ENCODE measurements around the gene SAP30. TPM values are rescaled to one million over a fixed set of nuclear protein-coding genes. Genes with fewer than 3 reads are reported as not detected.

SAP30 gene
- total RNA-seq, 1 experiment from 2014 or later, result 20.0 TPM

GRCh38 chr4:173391701-173392100 lies 20.9 kb downstream of the SAP30 start:
- TF ChIP-seq TCF7 (CRISPR knock-in tag; IDR thresholded peaks at IDR 0.05; ENCODE audit: low read depth), result no peak
- no peak for TF ChIP-seq SMAD4 (CRISPR knock-in tag; IDR thresholded peaks at IDR 0.05)
- TF ChIP-seq E2F5 (CRISPR knock-in tag; IDR thresholded peaks at IDR 0.05), result no peak
- no peak for TF ChIP-seq ATF1 (CRISPR knock-in tag; IDR thresholded peaks at IDR 0.05)
- TF ChIP-seq CDX4 (CRISPR knock-in tag; IDR thresholded peaks at IDR 0.05; ENCODE audit: borderline replicate concordance), result no peak
- TF ChIP-seq PRDM15 (CRISPR knock-in tag; IDR thresholded peaks at IDR 0.05), result no peak
- no peak for TF ChIP-seq PREB (CRISPR knock-in tag; IDR thresholded peaks at IDR 0.05; ENCODE audit: borderline replicate concordance)
- TF ChIP-seq ETV6 (CRISPR knock-in tag; IDR thresholded peaks at IDR 0.05), result no peak
- TF ChIP-seq, protein P1, sequence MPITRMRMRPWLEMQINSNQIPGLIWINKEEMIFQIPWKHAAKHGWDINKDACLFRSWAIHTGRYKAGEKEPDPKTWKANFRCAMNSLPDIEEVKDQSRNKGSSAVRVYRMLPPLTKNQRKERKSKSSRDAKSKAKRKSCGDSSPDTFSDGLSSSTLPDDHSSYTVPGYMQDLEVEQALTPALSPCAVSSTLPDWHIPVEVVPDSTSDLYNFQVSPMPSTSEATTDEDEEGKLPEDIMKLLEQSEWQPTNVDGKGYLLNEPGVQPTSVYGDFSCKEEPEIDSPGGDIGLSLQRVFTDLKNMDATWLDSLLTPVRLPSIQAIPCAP (CRISPR knock-in tag; IDR thresholded peaks at IDR 0.05), result no peak
- Mint-ChIP-seq H3K4me1 (no peaks in the 10 kb centered on the region), H3K27me3 (ENCODE audit: low read depth) (no peaks in the 10 kb centered on the region), H3K27ac (no peak overlapping the region), H3K4me3 (no peak overlapping the region), H3K9me3 (no peaks in the 10 kb centered on the region), H3K36me3 (no peaks in the 10 kb centered on the region)
- DNase-seq (ENCODE audit: low spot score), result no peak
- no peak for ATAC-seq
- ChIA-PET POLR2A (no interaction called here), CTCF (interaction anchor here (0.8 kb wide), 1 partner anchor 378 kb away, joined by 3 read pairs; no protein-coding TSS in a partner anchor)

GRCh38 chr4:173397604-173398003 lies 26.9 kb downstream of the SAP30 start:
- POLR2A ChIA-PET, result no interaction called here
- Mint-ChIP-seq H3K27ac (no peak overlapping the region), H3K27me3 (ENCODE audit: low read depth) (no peaks in the 10 kb centered on the region)
- TF ChIP-seq ELF4 (CRISPR knock-in tag; IDR thresholded peaks at IDR 0.05; ENCODE audit: low read depth) (no peak), ZNF512 (CRISPR knock-in tag; IDR thresholded peaks at IDR 0.05; ENCODE audit: borderline replicate concordance) (no peak), ZSCAN18 (CRISPR knock-in tag; IDR thresholded peaks at IDR 0.05) (no peak), MYBL2 (CRISPR knock-in tag; IDR thresholded peaks at IDR 0.05) (no peak), RELA (CRISPR knock-in tag; IDR thresholded peaks at IDR 0.05; ENCODE audit: borderline replicate concordance) (no peak), ZNF423 (CRISPR knock-in tag; IDR thresholded peaks at IDR 0.05) (no peak), NFATC4 (CRISPR knock-in tag; IDR thresholded peaks at IDR 0.05) (no peak), EMX1 (CRISPR knock-in tag; IDR thresholded peaks at IDR 0.05) (no peak), NR2C2 (CRISPR knock-in tag; IDR thresholded peaks at IDR 0.05) (no peak), ZBTB21 (CRISPR knock-in tag; IDR thresholded peaks at IDR 0.05; ENCODE audit: borderline replicate concordance) (no peak), FOXK1 (CRISPR knock-in tag; IDR thresholded peaks at IDR 0.05) (no peak), MLX (CRISPR knock-in tag; IDR thresholded peaks at IDR 0.05) (no peak), OVOL2 (CRISPR knock-in tag; IDR thresholded peaks at IDR 0.05; ENCODE audit: borderline replicate concordance) (no peak)
- TF ChIP-seq, protein P2, sequence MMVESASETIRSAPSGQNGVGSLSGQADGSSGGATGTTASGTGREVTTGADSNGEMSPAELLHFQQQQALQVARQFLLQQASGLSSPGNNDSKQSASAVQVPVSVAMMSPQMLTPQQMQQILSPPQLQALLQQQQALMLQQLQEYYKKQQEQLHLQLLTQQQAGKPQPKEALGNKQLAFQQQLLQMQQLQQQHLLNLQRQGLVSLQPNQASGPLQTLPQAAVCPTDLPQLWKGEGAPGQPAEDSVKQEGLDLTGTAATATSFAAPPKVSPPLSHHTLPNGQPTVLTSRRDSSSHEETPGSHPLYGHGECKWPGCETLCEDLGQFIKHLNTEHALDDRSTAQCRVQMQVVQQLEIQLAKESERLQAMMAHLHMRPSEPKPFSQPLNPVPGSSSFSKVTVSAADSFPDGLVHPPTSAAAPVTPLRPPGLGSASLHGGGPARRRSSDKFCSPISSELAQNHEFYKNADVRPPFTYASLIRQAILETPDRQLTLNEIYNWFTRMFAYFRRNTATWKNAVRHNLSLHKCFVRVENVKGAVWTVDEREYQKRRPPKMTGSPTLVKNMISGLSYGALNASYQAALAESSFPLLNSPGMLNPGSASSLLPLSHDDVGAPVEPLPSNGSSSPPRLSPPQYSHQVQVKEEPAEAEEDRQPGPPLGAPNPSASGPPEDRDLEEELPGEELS (CRISPR knock-in tag; IDR thresholded peaks at IDR 0.05), result no peak

More at GRCh38 chr4:173397604-173398003, 26.9 kb downstream of the SAP30 start:
- CTCF ChIA-PET, result interaction anchor here (1.0 to 1.1 kb wide), 2 partner anchors 96 to 384 kb away, joined by 3 to 4 read pairs; no protein-coding TSS in a partner anchor
- DNase-seq (ENCODE audit: low spot score) (no peak), ATAC-seq (no peak)
- H3K36me3 Mint-ChIP-seq, result no peaks in the 10 kb centered on the region
- H3K9me3 Mint-ChIP-seq, result no peaks in the 10 kb centered on the region
- H3K4me1 Mint-ChIP-seq, result no peaks in the 10 kb centered on the region
- H3K4me3 Mint-ChIP-seq, result no peak overlapping the region
